ENCODE data around the gene ADAM22. TPM values are rescaled to one million over a fixed set of nuclear protein-coding genes. Genes with fewer than 3 reads are reported as not detected.
"Not testable (repeated sequence)": the region's sequence is repeated elsewhere in the genome, so short reads cannot be mapped to it uniquely, and the experiment has no call there.

The ADAM22 gene
- polyA plus RNA-seq, 2 of the 4 experiments (the other 2 are of a cell fraction) = 0.53 to 0.59 TPM

GRCh38 chr7:87920578-87920977 lies 13.5 kb upstream of the ADAM22 start:
- DNase-seq (ENCODE audit: low read depth in 1 of 2, low spot score in 1 of 2) (no peak), ATAC-seq (no peak), FAIRE-seq (no peak)
- H3K9me3 ChIP-seq = no peaks in the 10 kb centered on the region
- ChIA-PET CTCF (interaction anchor here (1.8 kb wide), 1 partner anchor 13 kb away, joined by 3 read pairs; the partner anchor contains the start of gene ADAM22), POLR2A (no interaction called here)
- 51% methylated on average over 5 of the region's 5 CpGs for WGBS (ENCODE audit: missing lambda C conversion rate)
- no peak overlapping the region for H3K4me3 ChIP-seq
- TF ChIP-seq PHF8 (IDR thresholded peaks at IDR 0.05; ENCODE audit: borderline replicate concordance, low read depth) (no peak), TP53 (CRISPR knock-in tag; IDR thresholded peaks at IDR 0.05) (no peak), POLR2AphosphoS2 (conservative IDR thresholded peaks at IDR 0.05; ENCODE audit: low read length) (no peak), RFX5 (IDR thresholded peaks at IDR 0.05) (no peak), FOXS1 (CRISPR knock-in tag; IDR thresholded peaks at IDR 0.05) (no peak), HMGXB4 (CRISPR knock-in tag; IDR thresholded peaks at IDR 0.05; ENCODE audit: borderline replicate concordance) (no peak), BCL3 (IDR thresholded peaks at IDR 0.05) (no peak), ELK1 (IDR thresholded peaks at IDR 0.05; ENCODE audit: low read depth, low read length) (no peak)
- H3K27ac ChIP-seq = no peak overlapping the region
- H3K4me2 ChIP-seq = no peak overlapping the region
- H3K4me1 ChIP-seq = no peaks in the 10 kb centered on the region

GRCh38 chr7:87922759-87923395 lies 11.2 kb upstream of the ADAM22 start:
- H3K4me3 ChIP-seq; ATAC-seq; CTCF ChIA-PET; DNase-seq (ENCODE audit: low read depth in 1 of 2, low spot score in 1 of 2); H3K27ac ChIP-seq; FAIRE-seq; H3K4me2 ChIP-seq; H3K9me3 ChIP-seq; H3K4me1 ChIP-seq; POLR2A ChIA-PET: not testable (repeated sequence)
- WGBS (ENCODE audit: missing lambda C conversion rate) = 73% methylated on average over 8 of the region's 8 CpGs

GRCh38 chr7:87926581-87927461 lies 7.2 kb upstream of the ADAM22 start:
- ATAC-seq (no peak), FAIRE-seq (no peak), DNase-seq (ENCODE audit: low read depth in 1 of 2, low spot score in 1 of 2) (no peak)
- no peaks in the 10 kb centered on the region for H3K4me1 ChIP-seq
- no peak overlapping the region for H3K27ac ChIP-seq
- CTCF ChIA-PET = interaction anchor here (1.1 to 1.4 kb wide), 2 partner anchors 16 to 40 kb away, joined by 3 to 5 read pairs; no protein-coding TSS in a partner anchor
- H3K4me2 ChIP-seq = no peak overlapping the region
- 42% methylated on average over 6 of the region's 6 CpGs for WGBS (ENCODE audit: missing lambda C conversion rate)
- H3K9me3 ChIP-seq = no peaks in the 10 kb centered on the region
- POLR2A ChIA-PET = no interaction called here
- H3K4me3 ChIP-seq = no peak overlapping the region
- TF ChIP-seq RAD21 (conservative IDR thresholded peaks at IDR 0.05 in 1 of 2, IDR thresholded peaks at IDR 0.05 in 1 of 2) (no peak), HDAC2 (IDR thresholded peaks at IDR 0.05) (no peak), KDM5A (IDR thresholded peaks at IDR 0.05) (no peak), RARB (CRISPR knock-in tag; IDR thresholded peaks at IDR 0.05) (no peak), SREBF2 (IDR thresholded peaks at IDR 0.05) (no peak), RNF2 (IDR thresholded peaks at IDR 0.05; ENCODE audit: borderline replicate concordance, low read depth) (no peak), HOXB5 (CRISPR knock-in tag; IDR thresholded peaks at IDR 0.05) (no peak), JUNB (IDR thresholded peaks at IDR 0.05) (no peak), EHMT2 (IDR thresholded peaks at IDR 0.05; ENCODE audit: low read depth) (no peak), PBX3 (IDR thresholded peaks at IDR 0.05) (no peak), RFX5 (IDR thresholded peaks at IDR 0.05) (no peak), NR3C1 (IDR thresholded peaks at IDR 0.05) (no peak), FOSB (CRISPR knock-in tag; IDR thresholded peaks at IDR 0.05) (no peak), KDM1A (IDR thresholded peaks at IDR 0.05; ENCODE audit: low read depth) (no peak), CTCF (IDR thresholded peaks at IDR 0.05) (no peak), CEBPB (IDR thresholded peaks at IDR 0.05) (no peak), EHF (CRISPR knock-in tag; IDR thresholded peaks at IDR 0.05) (no peak), CHD2 (IDR thresholded peaks at IDR 0.05; ENCODE audit: low read length, partially characterized antibody) (no peak)

Data from A549 (cell line).